Activated naive CD8-positive, alpha-beta T cell treated with anti-CD3 and anti-CD28 coated beads, Interleukin-2, amount 50 U/mL, for 16 hours (primary cell): Measurements from ENCODE around the gene CDC42BPA.
"Not testable (repeated sequence)": the region's sequence is repeated elsewhere in the genome, so short reads cannot be mapped to it uniquely, and the experiment has no call there.

ENCODE experiments used
- DNase-seq: peaks from one replicate; pipeline ENCODE4 v3.0.0-alpha.2; 2020; ENCODE audit warnings: low read depth, low spot score

Gene CDC42BPA

DNA sequence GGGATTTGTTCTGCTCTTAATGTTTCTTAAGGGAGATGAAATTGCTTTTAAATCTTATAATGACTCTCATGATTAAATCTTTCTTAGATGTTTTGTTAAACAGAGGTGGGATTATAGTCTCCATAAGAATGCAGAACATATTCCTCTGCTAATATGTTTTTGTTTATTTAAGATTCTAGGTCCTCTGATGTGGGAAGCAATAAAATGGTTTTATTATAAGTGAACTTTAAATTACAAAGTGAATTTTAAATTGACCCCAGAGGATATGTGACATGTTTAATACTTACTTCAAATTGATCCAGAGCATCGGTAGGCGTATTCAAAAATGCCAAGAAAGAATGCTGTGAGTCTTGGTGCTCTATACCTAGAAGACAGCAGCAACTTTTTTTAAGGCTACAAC, 248.8 kb downstream of the CDC42BPA start:
- no peak for DNase-seq

DNA sequence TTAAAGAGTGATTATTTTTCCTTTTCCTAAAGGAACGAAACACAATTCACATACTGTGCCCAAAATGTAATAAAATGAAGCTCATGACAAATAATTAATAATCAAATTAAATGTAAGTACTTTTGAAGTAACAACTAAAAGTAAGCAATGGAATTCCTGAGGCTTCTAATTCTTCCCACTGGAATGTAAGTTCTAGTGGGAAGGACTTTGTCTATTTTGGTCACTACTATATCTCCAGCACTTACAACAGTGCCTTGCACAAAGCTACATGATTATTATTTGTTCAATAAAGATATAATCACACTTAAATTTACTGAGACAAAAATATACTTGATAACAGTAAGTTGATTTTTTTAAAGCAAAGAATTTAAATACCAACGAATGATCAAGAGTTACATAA, 249.4 kb downstream of the CDC42BPA start:
- no peak for DNase-seq

DNA sequence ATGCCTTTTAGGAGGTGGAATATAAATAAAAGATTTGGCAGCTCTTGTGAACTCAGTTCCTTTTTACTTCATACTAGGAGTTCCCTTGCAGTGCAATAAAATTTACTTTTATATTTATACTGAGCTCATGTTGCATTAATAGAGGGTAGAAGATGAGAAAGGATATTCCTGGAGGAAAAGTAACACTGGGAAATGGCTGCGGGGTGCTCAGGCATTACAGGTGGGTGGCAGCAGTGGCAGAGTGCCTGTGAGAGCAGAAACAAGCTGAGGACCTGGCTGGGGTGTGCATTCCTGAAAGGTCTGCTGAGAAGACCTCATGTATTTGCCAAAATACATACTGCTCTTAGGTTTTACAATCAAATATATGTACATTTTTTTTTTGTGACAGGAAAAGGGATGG, 251.3 kb downstream of the CDC42BPA start:
- no peak for DNase-seq

DNA sequence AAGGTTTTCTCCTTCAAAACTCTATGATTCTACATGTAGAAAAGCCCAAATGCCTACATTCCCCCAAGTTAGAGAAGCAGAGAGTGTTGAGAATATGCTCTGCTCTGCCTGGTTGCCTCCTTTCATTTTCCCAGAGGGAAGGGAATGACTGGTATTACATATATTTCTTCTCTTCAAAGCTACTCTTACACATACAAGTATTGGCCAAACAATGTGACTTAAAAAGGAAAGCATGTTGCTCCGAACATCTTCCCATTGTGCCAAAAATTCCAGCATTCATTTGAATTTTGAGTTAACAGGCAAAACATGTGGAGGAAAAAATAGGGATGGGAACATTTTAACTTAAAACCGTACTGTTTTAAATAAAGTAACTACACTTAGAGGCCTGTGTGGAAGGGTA, 253.0 kb downstream of the CDC42BPA start:
- DNase-seq, result no peak

DNA sequence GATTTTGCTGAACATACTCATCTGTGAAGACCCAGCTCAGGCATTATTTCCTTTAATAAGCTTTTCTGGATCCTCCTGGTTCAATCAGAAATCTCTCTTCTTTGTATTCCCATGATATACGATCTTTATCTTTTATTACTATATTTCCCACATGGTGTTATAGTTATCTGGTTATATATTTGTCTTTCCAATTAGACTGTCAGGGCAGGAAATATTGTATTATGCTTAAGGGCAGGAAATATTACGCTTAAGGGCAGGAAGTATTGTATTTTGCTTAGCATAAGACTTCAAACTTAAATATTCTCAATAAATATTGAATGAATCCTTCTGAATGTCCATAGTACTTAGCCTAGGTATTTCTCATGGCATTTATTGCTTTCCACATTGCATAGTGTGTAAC, 256.0 kb downstream of the CDC42BPA start:
- no peak for DNase-seq

DNA sequence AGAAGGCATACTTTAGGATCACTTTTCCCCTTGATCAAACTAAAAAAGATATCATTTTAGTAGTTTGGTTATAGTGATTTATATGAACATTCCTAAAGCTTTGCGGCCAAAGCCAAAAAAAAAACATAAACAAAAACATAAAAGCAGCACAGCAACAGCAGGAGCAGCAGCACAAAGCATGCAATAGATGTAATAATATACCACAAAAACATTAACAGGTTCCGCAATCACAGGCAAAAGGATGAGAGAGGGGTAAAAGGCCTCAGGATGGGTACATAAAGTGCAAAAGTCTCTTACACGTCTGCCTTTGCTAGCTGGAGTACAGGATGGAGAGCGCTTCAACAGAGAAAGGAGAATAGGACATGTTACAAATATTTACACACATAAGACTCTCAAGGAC, 259.2 kb downstream of the CDC42BPA start:
- no peak for DNase-seq

DNA sequence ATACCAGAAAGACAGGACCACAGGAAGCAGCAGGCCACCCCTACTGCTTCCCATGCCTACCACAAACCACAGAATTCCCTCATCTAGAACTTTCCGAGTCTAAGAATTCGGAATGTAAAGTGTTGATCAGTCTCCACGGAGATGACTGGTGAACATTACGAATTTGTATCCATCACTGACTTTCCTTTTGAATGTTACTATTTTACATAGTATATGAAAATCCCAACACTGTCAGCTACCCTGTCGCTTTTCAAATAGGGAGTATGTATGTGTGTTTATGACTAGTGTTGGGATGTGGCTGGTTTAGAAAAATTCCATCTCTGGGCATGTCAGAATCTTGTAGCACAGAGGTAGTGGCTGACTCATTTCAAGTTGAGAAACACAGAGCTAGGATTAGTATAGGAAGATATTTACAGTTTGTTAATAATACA, 260.0 kb downstream of the CDC42BPA start:
- no peak for DNase-seq

DNA sequence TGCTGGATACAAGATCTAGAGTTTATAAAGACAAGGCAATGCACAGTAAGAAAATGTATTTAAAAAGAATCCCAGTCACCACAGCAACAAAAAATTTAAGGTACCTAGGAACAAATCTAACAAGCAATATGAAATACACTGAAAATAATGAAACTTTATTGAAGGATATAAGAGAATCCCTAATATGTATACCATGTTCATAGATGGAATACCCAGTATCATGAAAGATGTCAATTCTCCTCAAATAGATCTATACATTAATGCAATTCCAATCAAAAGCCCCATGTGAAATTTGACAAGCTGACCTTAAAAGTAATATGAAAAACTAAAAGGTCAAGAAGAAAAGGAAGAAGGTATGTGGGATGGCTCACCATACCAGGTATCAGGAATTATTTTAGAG, 269.0 kb downstream of the CDC42BPA start:
- no peak for DNase-seq

DNA sequence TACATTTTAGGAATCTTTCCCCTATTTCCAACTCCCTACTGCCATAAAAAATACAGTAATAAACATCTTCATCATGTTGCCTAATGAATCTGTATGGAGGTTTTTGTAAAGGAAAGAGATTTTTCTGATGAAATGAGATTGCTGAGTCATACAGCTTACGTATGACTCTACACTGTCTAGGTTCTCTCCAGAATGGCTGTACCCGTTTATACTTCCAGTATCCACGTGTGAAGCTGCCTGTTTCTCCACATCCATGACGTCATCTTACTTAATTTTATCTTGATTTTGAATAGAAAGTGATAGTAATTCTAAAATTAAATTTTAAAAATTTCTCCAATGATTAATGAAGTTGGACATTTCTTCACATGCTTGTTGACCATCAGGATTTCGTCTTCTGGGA, 274.5 kb downstream of the CDC42BPA start:
- DNase-seq, result no peak

DNA sequence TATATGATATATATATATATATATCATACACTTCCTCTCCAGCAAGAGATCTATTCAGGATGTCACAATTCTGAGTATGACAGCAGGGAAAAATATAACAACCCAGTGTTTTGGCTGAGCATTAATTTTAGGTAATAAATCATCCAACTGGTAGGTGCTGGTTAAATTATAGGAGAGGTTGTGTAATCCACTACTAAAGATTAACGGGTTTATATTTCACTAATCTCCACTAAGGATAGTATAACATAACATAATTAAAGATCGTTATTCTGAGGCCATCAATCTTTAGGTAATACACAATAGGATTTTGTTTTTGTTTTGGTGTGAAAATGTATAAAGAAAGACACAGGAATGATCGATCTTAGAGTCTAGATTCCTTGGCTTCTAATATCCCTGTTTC, 276.0 kb downstream of the CDC42BPA start:
- no peak for DNase-seq

DNA sequence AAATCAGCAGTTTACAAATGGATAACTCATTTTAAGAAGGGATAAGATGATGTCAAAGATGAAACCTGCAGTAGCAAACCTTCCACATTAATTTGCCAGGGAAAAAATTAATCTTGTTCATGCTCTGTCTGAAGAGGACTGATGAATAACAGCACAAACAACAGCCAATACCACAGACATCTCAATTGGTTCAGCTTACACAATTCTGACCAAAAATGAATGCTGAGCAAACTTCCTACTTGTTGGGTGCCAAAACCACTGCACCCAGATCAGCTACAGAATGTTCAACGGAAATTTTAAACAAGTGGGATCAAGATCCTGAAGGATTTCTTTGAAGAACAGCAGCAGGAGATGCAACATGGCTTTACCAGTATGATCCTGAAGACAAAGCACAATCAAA, 279.9 kb downstream of the CDC42BPA start:
- no peak for DNase-seq

DNA sequence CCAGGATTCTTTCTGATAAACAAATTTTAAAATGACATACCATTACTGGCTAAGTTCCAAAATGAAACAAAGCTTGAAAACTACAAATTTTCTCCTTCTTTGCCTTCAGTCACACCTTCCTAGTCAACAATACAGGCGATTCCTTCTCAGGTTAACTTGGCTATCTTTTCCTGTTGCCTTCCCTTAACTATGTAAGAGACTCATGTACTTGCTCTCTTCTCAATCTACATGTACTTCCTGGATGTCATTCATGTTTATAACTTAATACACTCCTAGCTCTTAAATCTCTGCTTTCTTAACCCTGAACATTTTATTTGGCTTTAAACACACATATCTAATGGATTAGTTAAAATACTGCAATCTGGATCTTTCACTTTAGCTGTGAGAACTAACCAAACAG, 281.2 kb downstream of the CDC42BPA start:
- no peak for DNase-seq

DNA sequence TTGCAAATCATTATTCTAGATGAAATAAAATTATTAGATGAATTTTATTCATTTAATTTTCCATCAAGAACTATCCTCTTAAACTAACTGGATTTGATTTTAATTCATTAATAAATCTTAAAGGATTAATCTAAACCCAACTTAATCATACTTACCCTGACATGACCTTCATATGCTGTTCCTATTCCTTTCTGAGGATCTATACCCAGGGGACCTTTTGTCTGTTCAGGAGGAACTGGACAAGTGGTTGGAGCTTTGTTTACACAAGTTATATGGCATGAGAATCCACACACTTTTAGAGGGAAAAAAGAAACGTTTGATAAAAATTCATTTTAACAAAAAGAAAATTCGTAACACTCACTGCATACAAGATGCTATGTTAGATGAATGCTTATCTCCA, 283.0 kb downstream of the CDC42BPA start:
- no peak for DNase-seq

DNA sequence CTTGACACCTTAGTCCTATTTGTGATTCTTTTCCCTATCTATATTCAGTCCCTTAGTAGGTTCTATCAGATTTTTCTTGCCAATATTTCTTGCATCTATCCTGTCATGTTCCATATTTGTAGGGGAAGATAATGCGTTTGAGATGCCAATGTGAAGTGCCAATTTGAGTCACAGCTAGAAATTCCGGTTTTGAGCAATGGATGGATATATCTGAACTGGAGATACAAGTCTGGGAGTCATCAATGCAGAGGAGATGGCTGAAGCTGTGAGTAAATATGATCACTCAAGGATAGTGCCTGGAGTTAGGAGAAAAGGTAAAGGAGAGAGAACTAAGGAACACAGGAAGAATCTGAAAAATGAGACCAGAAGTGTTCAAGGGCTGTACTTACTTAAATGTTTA, 284.4 kb downstream of the CDC42BPA start:
- no peak for DNase-seq

DNA sequence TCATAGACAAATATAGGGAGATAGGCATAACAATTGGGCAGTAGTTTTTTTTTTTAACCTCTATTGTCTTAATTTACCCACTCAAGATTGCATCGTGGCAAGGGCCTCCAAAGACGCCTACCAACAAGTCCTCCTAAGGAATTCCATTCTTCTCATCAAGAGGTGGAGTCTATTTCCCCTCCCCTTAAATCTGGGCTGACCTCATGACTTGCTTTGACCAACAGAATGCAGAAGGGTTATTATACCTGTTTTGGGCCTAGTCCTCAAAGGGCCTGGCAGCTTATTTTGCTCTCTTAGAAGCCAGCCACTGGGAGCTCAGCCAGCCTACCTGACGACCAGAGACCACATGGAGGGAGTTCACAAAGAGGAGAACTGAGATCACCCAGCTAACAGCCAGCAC, 285.9 kb downstream of the CDC42BPA start:
- no peak for DNase-seq

DNA sequence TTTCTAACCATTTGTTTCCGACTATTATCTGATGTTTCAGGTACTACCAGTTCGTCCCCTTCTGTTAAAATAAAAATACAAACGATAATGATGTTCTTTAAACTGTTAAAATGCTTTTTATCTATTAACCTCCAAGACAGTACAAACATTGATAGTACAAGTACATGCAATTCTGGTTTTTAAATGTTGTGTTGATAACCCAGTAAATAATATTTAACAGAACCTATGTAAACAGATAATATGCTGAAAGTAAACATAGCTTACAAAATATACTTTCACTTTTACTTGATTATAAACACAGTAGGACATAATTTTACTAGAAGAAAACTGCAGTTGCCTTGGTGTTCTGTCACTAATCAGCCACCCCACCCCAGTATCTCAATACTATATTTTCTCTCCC, 301.3 kb downstream of the CDC42BPA start:
- no peak for DNase-seq

DNA sequence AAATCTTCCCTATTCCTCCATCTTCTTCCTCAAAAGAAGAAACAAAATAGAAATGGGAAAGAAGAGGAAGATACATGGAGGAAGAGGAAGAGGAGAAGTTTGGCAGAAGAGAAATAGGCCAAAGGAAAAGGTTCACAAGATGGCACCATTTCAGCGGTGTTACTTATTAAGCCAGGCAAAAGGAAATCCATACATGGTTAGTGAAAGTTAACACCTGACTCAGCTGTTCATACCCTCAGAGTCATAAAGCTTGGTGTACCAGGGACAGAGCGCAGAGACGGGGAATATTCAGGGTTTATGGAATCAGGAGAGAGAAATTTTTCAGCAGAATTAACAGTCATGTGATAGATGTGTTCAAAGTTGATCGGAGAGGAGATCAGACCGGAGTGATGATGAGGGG, 307.6 kb downstream of the CDC42BPA start:
- no peak for DNase-seq

DNA sequence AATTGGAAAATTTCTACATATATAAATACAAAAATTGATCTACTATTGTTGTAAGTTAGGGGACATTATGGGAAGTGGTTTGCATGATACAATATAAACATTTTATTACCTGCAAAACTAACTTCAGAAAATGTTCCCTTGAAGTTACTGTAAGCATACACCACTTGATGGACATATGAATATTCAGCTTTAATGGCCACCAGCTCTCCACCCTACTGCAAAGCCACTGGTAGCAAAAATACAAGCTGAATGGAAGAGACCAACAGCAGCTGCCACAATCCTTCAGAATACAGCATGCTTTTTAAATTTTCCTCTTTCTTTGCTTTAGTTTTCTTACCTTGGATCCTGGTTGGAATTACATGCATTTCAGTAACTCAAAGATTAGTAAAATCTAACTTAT, 308.4 kb downstream of the CDC42BPA start:
- no peak for DNase-seq

DNA sequence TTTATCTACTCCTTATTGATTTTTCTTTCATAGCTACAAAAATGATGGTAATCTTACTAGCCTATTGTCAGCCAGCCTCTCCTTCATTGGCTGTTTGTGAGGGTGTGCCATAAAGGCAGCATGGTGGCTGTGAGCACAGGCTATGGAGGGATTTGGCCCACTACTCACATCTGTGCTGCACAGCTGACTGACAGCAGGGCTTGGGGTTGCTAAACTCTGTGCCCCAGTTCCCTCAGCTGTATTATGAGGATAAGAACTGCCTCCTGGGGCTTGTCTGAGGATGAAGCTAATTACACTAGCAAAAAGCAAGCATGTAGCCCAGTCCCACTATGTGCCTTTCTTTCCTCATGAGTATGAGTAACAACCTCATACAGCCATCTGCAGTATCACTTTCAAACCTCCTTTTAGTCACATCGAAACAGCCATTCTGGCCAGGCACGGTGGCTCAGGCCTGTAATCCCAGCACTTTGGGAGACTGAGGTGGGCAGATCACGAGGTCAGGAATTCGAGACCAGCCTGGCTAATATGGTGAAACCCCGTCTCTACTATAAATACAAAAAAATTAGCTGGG, 312.0 kb downstream of the CDC42BPA start:
- no peak for DNase-seq

DNA sequence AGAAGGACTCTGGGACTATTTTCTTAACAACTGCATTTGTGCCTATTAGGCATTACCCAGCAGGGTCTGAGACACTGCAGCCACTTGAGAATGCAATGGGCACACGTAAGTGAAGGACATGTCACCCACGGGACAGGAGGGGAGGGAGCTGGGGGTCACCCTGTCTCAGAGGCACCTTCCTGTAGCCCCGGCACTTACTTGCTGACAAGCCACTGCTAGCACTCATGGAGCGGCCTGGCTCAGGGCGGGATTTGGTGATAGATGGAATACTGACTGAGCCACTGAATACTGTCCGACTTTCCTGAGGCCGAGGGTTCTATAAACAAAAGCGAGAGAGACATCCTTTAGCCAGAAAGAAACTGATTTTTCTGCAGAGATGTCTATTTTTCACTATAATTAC, 313.5 kb downstream of the CDC42BPA start:
- no peak for DNase-seq

DNA sequence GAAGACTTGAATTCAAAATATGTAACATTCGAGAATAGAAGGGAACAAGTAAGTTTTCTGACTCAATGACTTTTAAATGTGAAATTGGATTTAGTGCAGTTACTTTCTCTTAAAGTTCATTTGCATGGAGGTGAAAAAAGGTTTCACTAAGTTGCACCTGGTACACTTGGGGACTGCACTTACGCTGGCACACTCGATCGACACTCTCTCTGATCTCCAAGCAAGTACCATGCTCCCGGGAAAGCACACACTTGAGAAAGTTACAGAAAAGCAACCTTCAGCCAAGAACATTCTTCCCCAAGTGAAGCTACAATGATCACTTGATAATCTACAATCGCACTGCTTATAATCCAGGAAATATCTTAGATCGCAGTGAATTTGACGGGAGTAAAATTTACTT, 315.1 kb downstream of the CDC42BPA start:
- DNase-seq, result no peak

DNA sequence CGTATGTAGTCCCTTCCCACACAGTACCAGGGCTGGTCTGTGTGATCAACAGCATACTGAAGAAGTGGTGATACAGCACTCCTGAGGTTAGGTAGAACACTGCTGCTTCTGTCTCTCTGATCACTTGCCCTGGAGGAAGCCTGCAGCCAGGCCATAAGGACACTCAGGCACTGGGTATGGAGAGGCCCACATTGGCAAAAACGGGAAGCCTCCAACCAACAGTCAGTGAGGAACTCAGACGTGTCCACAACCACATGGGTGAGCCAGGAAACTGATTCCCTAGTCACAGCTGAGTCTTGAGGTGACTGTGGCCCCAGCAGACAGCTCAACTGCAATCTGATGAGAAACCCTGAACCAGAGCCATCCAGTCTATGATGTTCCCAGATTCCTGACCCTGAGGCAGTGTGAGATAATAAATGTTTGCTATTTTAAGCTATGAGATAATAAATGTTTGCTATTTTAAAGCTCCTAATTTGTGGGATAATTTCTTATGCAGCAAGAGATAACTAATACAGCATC, 315.7 kb downstream of the CDC42BPA start:
- no peak for DNase-seq

DNA sequence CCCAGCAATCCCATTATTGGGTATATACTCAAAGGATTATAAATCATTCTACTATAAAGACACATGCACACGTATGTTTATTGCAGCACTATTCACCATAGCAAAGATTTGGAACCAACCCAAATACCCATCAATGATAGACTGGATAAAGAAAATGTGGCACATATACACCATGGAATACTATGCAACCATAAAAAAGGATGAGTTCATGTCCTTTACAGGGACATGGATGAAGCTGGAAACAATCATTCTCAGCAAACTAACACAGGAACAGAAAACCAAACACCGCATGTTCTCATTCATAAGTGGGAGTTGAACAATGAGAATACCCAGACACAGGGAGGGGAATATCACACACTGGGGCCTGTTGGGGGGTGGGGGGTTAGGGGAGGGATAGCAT, 318.7 kb downstream of the CDC42BPA start:
- DNase-seq, result not testable (repeated sequence)
